HepG2 (cell line): ENCODE data around the gene TJP2. TPM values are rescaled to one million over a fixed set of nuclear protein-coding genes. Genes with fewer than 3 reads are reported as not detected.

Experiments
- GPN1 ChIP-seq: sonication (generic); formaldehyde crosslinking; IDR thresholded peaks from 2 replicates; pipeline ENCODE4 v1.5.1; 2020; ENCODE audit warnings: missing genetic modification reagents, borderline replicate concordance
- KAT2B ChIP-seq: fragments of 150-350 bp; IDR thresholded peaks from 2 replicates; pipeline ENCODE4 v1.6.1; 2014; ENCODE audit warnings: low read depth, low read length, borderline replicate concordance
- NCOR1 ChIP-seq: fragments of 200-600 bp; sonication (generic); IDR thresholded peaks from 2 replicates; pipeline ENCODE4 v1.7.0; 2017; ENCODE audit warnings: antibody characterized with exemption, low read length, borderline replicate concordance
- ZNF17 ChIP-seq: sonication (generic); formaldehyde crosslinking; IDR thresholded peaks from 2 replicates; pipeline ENCODE4 v1.5.0; 2020; ENCODE audit warnings: mild to moderate bottlenecking, missing genetic modification reagents
- polyA plus RNA-seq, 8 experiments: library from polyadenylated mRNA; depleted of rRNA in 3 of 8; stranded (reverse) in 7 of 8; unstranded in 1 of 8; fragments of >200 nt; fragmentation: Illumina TruSeq in 4 of 8; extraction: Trizol in 4 of 8; gene quantifications; 2 replicates each; pipeline versions ENCODE4 v1.2.1 to v1.2.3, GENCODE V29; 2011 to 2016; ENCODE audit warnings: low read depth in 4 of 8, missing spikeins in 1 of 8, mixed read lengths in 1 of 8; ENCODE audit not compliant: insufficient read depth in 1 of 8
- total RNA-seq, 5 experiments: library from RNA; depleted of rRNA; stranded (reverse); fragments of >200 nt; fragmentation: Illumina TruSeq; extraction: Trizol; gene quantifications; 2 replicates each; pipeline ENCODE4 v1.2.3, GENCODE V29; 2016; ENCODE audit warnings: low read depth in 1 of 5
- TF ChIP-seq, protein P1 (sequence below): sonication (generic); formaldehyde crosslinking; IDR thresholded peaks from 2 replicates; pipeline ENCODE4 v1.4.0; 2020; ENCODE audit warnings: missing genetic modification reagents
- TF ChIP-seq, protein P2 (sequence below): sonication (generic); formaldehyde crosslinking; IDR thresholded peaks from 2 replicates; pipeline ENCODE4 v1.8.0; 2022; ENCODE audit warnings: missing genetic modification reagents, mild to moderate bottlenecking, moderate library complexity, borderline replicate concordance
- TF ChIP-seq, protein P3 (sequence below): IDR thresholded peaks from 2 replicates; pipeline ENCODE4 v1.6.1; 2016; ENCODE audit warnings: low read depth, missing genetic modification reagents, missing compliant biosample characterization

The TJP2 gene
- total and polyA plus RNA-seq, 2 of the 13 experiments (the other 11 are each of a cell fraction or from before 2014, with no cell fraction given) = 109 to 110 TPM

GRCh38 chr9:69178583-69179011 is 4.5 kb downstream of the TJP2 start (continued):
- TF ChIP-seq, protein P1, sequence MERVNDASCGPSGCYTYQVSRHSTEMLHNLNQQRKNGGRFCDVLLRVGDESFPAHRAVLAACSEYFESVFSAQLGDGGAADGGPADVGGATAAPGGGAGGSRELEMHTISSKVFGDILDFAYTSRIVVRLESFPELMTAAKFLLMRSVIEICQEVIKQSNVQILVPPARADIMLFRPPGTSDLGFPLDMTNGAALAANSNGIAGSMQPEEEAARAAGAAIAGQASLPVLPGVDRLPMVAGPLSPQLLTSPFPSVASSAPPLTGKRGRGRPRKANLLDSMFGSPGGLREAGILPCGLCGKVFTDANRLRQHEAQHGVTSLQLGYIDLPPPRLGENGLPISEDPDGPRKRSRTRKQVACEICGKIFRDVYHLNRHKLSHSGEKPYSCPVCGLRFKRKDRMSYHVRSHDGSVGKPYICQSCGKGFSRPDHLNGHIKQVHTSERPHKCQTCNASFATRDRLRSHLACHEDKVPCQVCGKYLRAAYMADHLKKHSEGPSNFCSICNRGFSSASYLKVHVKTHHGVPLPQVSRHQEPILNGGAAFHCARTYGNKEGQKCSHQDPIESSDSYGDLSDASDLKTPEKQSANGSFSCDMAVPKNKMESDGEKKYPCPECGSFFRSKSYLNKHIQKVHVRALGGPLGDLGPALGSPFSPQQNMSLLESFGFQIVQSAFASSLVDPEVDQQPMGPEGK (CRISPR knock-in tag) = no peak
- TF ChIP-seq NCOR1 (0 out of 2 replicates have a peak, but pooled peaks have one; percentile 18), GPN1 (CRISPR knock-in tag) (no peak), KAT2B (no peak), ZNF17 (no peak)
- TF ChIP-seq, protein P2, sequence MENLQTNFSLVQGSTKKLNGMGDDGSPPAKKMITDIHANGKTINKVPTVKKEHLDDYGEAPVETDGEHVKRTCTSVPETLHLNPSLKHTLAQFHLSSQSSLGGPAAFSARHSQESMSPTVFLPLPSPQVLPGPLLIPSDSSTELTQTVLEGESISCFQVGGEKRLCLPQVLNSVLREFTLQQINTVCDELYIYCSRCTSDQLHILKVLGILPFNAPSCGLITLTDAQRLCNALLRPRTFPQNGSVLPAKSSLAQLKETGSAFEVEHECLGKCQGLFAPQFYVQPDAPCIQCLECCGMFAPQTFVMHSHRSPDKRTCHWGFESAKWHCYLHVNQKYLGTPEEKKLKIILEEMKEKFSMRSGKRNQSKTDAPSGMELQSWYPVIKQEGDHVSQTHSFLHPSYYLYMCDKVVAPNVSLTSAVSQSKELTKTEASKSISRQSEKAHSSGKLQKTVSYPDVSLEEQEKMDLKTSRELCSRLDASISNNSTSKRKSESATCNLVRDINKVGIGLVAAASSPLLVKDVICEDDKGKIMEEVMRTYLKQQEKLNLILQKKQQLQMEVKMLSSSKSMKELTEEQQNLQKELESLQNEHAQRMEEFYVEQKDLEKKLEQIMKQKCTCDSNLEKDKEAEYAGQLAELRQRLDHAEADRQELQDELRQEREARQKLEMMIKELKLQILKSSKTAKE = peak; percentile 91
- TF ChIP-seq, protein P3, sequence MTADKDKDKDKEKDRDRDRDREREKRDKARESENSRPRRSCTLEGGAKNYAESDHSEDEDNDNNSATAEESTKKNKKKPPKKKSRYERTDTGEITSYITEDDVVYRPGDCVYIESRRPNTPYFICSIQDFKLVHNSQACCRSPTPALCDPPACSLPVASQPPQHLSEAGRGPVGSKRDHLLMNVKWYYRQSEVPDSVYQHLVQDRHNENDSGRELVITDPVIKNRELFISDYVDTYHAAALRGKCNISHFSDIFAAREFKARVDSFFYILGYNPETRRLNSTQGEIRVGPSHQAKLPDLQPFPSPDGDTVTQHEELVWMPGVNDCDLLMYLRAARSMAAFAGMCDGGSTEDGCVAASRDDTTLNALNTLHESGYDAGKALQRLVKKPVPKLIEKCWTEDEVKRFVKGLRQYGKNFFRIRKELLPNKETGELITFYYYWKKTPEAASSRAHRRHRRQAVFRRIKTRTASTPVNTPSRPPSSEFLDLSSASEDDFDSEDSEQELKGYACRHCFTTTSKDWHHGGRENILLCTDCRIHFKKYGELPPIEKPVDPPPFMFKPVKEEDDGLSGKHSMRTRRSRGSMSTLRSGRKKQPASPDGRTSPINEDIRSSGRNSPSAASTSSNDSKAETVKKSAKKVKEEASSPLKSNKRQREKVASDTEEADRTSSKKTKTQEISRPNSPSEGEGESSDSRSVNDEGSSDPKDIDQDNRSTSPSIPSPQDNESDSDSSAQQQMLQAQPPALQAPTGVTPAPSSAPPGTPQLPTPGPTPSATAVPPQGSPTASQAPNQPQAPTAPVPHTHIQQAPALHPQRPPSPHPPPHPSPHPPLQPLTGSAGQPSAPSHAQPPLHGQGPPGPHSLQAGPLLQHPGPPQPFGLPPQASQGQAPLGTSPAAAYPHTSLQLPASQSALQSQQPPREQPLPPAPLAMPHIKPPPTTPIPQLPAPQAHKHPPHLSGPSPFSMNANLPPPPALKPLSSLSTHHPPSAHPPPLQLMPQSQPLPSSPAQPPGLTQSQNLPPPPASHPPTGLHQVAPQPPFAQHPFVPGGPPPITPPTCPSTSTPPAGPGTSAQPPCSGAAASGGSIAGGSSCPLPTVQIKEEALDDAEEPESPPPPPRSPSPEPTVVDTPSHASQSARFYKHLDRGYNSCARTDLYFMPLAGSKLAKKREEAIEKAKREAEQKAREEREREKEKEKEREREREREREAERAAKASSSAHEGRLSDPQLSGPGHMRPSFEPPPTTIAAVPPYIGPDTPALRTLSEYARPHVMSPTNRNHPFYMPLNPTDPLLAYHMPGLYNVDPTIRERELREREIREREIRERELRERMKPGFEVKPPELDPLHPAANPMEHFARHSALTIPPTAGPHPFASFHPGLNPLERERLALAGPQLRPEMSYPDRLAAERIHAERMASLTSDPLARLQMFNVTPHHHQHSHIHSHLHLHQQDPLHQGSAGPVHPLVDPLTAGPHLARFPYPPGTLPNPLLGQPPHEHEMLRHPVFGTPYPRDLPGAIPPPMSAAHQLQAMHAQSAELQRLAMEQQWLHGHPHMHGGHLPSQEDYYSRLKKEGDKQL (CRISPR knock-in tag) = peak; percentile 80; the same call in 1 of the 2 replicates
